Measurements from ENCODE around the gene RSF1. TPM values are rescaled to one million over a fixed set of nuclear protein-coding genes. Genes with fewer than 3 reads are reported as not detected.

RSF1 gene
- total RNA-seq, 1 donor from 2014 or later = 14.5 TPM

GRCh38 chr11:77784572-77784971 lies 36.0 kb downstream of the RSF1 start:
- Histone ChIP-seq H3K36me3 (ENCODE audit: control insufficient read depth, insufficient read depth, low read length) (no peaks in the 10 kb centered on the region), H3K4me3 (ENCODE audit: low read depth, low read length) (no peak overlapping the region), H3K27me3 (ENCODE audit: control insufficient read depth, insufficient read depth, low read length) (no peaks in the 10 kb centered on the region)
- DNase-seq (ENCODE audit: low read depth) (no peak), FAIRE-seq (no peak)
- no peak for TF ChIP-seq CTCF (IDR thresholded peaks at IDR 0.05; ENCODE audit: insufficient read depth, low read length, severe bottlenecking)

GRCh38 chr11:77783025-77783424 lies 37.5 kb downstream of the RSF1 start:
- DNase-seq (ENCODE audit: low read depth) = no peak
- no peak overlapping the region for H3K4me3 ChIP-seq (ENCODE audit: low read depth, low read length)
- no peak for FAIRE-seq
- H3K27me3 ChIP-seq (ENCODE audit: control insufficient read depth, insufficient read depth, low read length) = no peaks in the 10 kb centered on the region
- H3K36me3 ChIP-seq (ENCODE audit: control insufficient read depth, insufficient read depth, low read length) = no peaks in the 10 kb centered on the region
- no peak for TF ChIP-seq CTCF (IDR thresholded peaks at IDR 0.05; ENCODE audit: insufficient read depth, low read length, severe bottlenecking)

GRCh38 chr11:77779935-77780334 lies 40.6 kb downstream of the RSF1 start:
- FAIRE-seq (no peak), DNase-seq (ENCODE audit: low read depth) (peak; percentile 48)
- no peak overlapping the region for H3K4me3 ChIP-seq (ENCODE audit: low read depth, low read length)
- peaks cover 1% of the 10 kb centered on the region for H3K36me3 ChIP-seq (ENCODE audit: control insufficient read depth, insufficient read depth, low read length)
- H3K27me3 ChIP-seq (ENCODE audit: control insufficient read depth, insufficient read depth, low read length) = no peaks in the 10 kb centered on the region
- no peak for TF ChIP-seq CTCF (IDR thresholded peaks at IDR 0.05; ENCODE audit: insufficient read depth, low read length, severe bottlenecking)

DNA sequence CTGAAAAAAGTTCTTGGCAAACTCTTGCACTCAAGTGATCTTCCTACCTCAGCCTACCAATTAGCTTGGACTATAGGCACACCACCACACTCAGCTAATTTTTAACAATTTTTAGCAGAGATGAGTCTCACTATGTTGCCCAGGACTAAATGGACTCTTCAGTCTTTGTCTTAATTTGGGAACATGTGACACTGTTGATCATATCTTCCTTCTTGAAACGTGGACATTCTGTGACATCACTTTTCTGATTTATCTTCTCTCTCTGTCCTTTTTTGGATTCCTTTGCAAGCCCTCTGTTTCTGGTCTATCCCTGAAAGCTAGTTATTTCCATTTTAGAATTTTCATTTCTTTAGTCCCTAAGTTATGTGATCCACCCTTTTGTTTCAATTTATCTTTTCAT lies 42.0 kb downstream of the RSF1 start:
- Histone ChIP-seq H3K36me3 (ENCODE audit: control insufficient read depth, insufficient read depth, low read length) (peaks cover 1% of the 10 kb centered on the region), H3K27me3 (ENCODE audit: control insufficient read depth, insufficient read depth, low read length) (no peaks in the 10 kb centered on the region), H3K4me3 (ENCODE audit: low read depth, low read length) (no peak overlapping the region)
- TF ChIP-seq CTCF (IDR thresholded peaks at IDR 0.05; ENCODE audit: insufficient read depth, low read length, severe bottlenecking) = no peak
- DNase-seq (ENCODE audit: low read depth) (no peak), FAIRE-seq (no peak)

- no peak for FAIRE-seq
- peaks cover 1% of the 10 kb centered on the region for H3K36me3 ChIP-seq (ENCODE audit: control insufficient read depth, insufficient read depth, low read length)
- H3K4me3 ChIP-seq (ENCODE audit: low read depth, low read length) = no peak overlapping the region
- H3K27me3 ChIP-seq (ENCODE audit: control insufficient read depth, insufficient read depth, low read length) = no peaks in the 10 kb centered on the region
- TF ChIP-seq CTCF (IDR thresholded peaks at IDR 0.05; ENCODE audit: insufficient read depth, low read length, severe bottlenecking) = no peak
- DNase-seq (ENCODE audit: low read depth) = no peak
Measured at GRCh38 chr11:77778118-77778517, 42.4 kb downstream of the RSF1 start.

GRCh38 chr11:77776455-77776854 lies 44.1 kb downstream of the RSF1 start:
- Histone ChIP-seq H3K27me3 (ENCODE audit: control insufficient read depth, insufficient read depth, low read length) (no peaks in the 10 kb centered on the region), H3K36me3 (ENCODE audit: control insufficient read depth, insufficient read depth, low read length) (peaks cover 1% of the 10 kb centered on the region), H3K4me3 (ENCODE audit: low read depth, low read length) (no peak overlapping the region)
- DNase-seq (ENCODE audit: low read depth) = peak; percentile 22
- no peak for FAIRE-seq
- peak; percentile 3 for TF ChIP-seq CTCF (IDR thresholded peaks at IDR 0.05; ENCODE audit: insufficient read depth, low read length, severe bottlenecking)

Data from bronchial epithelial cell (primary cell).